Brain pericyte (primary cell): ENCODE results near the gene HOMER2.
"Not testable (repeated sequence)": the region's sequence is repeated elsewhere in the genome, so short reads cannot be mapped to it uniquely, and the experiment has no call there.

Source experiments
- DNase-seq: peaks from one replicate; pipeline ENCODE4 v3.0.0-alpha.2; 2012; ENCODE audit warnings: low read depth, low spot score

HOMER2 gene

DNA sequence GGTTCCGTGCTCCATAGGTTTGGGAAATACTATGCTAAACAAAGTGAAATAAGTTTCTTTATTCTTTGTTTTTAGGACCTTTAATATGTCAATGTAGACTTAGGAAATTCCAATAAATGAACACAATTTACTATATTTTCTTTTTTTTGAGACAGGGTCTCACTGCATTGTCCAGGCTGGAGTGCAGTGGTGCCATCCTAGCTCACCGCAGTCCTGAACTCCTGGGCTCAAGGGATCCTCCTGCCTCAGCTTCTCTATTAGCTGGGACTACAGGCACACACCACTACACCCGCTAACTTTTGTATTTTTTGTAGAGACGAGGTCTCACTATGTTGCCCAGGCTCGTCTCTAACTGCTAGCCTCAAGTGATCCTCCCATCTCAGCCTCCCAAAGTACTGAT, 12.4 kb upstream of the HOMER2 start:
- DNase-seq, result no peak

GRCh38 chr15:82963471-82964341, 11.2 kb upstream of the HOMER2 start:
- DNase-seq, result no peak

DNA sequence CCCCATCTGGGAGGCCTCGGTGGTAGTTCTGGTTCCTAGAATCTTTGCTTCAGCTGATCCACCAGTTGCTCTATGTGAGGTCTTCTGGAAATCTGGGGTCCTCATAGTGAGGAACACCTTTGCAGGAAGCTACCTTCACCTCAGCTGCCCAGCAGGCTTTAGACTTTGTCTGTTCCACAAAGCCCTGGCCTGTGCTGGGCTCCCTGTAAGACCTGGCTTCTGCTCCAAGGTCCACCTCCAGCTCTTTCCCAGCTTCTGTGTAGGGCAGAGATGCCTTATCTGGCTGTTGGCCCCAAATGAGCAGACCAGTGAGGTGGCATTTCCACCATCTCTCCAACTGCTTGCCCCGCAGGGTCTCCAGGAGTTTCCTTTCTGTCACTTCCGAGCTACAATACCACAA, 8.2 kb upstream of the HOMER2 start:
- no peak for DNase-seq

DNA sequence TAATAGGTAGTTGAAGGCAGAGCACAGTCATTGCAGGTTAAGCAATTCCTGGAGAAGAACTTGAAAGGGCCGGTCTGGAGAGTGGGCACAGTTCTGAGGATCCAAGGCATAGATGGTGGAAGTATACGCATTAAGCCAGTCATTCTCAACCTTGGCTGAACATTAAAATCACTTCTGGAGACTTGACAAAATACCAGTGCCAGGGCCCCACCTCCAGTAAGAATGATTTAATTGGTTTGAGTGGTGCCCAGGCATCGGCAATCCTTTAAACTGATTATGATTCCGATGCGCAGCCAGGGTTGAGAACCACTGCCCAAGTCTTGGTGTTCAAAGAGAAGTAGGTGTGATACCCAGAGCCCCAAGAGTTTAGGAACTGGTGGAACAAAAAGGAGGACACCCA, 6.9 kb upstream of the HOMER2 start:
- DNase-seq, result no peak

DNA sequence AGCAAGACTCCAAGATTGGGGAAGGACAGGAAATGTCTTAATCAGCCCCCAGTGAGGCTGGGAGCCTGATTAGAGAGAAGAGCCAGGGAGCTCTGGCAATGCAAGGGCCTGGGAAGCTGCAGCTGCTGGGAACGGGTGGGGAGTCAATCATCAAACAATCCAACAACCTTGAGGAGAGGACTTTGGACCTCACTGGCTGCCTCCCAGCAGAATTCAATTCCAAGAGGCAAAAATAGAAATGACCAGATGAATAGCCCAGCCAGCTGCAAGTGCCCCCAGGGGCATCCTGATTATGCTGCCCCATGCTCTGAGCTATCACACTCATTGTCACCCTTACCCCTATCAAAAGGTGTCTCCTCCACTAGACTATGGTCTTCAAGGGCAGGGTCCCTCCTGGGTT, 6.1 kb upstream of the HOMER2 start:
- DNase-seq, result no peak

DNA sequence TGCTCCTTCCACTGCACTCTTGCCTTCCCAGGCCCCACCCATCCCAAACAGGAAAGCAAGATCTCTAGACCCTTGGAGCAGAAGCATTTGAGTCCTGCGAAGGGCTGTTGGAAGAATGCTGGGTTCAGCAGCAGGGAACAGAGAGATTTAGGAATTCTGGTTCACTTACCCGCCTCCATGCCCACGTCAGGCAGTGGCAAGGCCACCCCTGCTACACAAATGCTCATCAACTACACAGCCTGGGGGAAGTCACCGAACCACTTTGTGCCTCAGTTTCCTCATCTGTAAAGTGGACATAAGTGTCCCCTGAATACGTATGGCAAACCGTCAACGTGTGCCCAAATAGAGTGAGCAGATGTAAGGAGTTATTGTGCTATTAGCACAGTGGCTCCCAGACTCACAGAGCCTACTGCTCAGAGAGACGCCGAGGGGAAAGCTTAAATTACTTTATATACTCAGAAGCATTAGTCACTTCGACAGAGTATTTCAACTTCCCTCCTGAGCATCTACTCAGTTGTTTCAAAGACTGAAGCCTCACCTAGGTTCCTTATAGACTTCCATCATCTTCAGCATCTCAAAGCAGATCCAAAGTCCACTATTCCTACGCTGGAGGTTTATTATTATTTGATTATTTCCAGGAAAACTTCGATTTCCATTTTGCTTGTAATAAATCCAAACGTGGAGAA, 905 bp downstream of the HOMER2 start:
- no peak for DNase-seq

DNA sequence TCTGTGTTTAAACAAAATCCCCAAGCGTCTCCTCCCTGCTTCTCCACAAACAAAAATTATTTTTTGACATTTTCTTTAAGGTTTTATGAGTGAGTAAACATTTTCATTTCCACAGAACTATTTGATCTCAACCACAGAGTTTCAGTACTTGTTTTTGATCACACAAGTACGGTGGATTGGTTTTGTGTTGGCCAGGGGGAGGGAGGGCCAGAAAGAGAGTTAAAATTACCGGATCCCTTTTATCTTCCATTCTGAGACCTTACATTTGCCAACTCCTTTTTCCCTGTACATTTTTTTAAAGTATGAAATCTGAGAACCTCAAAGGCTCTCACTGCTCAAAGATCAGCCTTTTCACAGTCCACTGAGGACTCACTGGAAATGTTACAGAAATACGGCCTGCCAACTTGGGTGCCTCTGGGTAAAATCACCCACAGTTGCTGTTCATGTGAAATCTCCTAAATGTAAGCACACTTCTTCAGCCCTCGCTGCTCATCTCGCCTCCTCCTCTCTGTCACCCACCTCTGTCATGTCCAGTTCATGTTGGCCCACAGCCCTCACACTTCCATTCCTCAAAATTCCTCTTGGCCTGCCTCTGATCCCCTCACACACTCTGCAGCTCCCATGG, 1.7 kb downstream of the HOMER2 start:
- DNase-seq, result no peak

GRCh38 chr15:82950295-82950694, 2.2 kb downstream of the HOMER2 start:
- DNase-seq, result no peak

DNA sequence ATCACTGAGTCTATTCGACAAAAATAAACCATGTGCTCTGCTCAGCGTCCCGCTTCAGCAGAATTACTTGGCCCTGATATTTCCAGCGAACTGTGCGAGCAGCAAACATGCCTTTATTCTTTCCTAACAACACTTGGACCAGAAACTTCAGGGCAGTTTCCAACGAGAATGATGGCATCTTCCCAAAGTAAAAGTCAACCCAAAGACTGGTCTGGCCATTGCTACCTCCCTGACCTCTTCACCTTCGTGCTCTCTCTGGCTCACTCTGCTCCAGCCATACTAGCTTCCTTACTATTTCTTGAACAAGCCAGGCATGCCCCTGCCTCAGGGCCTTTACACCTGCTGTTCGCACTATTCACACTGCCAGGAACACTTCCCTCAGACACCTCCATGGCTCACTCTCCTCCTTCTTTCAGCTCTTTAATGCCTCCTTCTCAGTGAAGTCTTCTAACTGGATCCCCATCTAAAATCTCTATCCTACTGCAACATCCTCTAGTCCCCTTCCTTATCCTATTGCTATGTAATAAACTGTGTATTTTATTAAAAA, 6.3 kb downstream of the HOMER2 start:
- DNase-seq, result no peak

- DNase-seq, result no peak
Measured at GRCh38 chr15:82945326-82945725, 7.2 kb downstream of the HOMER2 start.

- DNase-seq, result no peak
Measured at GRCh38 chr15:82944821-82945220, 7.7 kb downstream of the HOMER2 start.

- DNase-seq, result no peak
Measured at GRCh38 chr15:82944056-82944455, 8.5 kb downstream of the HOMER2 start.

DNA sequence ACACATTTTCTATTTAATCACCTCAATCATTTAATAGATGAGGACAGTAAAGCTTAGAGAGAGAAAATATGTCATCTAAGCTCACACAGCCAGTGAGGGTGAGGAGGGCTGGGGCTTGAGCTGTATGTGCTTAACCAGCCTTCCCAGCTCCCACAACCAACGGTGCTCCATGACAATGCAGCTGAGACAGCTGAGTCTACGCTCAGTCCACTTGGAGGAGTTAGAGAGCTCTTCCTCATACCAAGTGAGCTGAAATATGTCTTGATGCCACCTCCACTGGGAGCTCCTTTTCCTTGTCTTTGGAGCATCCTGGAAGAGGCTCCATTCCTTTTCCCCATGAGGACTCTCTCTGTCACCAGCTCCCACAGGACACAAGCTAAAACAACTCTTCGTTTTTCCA, 9.3 kb downstream of the HOMER2 start:
- DNase-seq, result no peak

- no peak for DNase-seq
Measured at GRCh38 chr15:82942691-82943090, 9.8 kb downstream of the HOMER2 start.

DNA sequence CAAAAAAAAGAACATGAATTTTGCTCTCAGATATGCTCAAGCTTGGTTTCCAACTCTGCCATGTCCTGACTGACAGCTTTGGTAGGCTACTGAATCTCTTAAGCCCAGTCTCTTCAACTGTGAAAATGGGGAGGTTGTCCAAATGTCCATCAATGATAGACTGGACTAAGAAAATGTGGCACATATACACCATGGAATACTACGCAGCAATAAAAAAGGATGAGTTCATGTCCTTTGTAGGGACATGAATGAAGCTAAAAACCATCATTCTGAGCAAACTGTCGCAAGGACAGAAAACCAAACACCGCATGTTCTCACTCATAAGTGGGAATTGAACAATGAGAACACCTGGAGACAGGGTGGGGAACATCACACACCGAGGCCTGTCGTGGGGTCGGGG, 12.8 kb downstream of the HOMER2 start:
- DNase-seq, result not testable (repeated sequence)

DNA sequence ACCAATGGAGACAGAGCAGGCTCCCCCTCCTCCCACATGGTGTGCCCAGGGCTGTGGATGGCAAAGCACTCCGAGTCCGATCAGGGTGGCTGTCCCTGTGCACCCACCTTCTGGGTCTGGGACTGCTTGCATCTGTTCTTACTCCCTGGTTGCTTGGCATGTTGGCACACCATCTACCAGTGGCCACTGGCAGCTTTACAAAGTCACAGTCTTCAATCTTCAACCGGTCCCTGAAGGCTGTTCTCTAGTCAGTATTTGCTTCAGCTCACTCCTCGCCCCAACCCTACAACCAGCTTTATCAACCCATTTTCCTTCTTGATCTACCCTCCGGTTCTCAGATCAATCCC, 14.8 kb downstream of the HOMER2 start:
- DNase-seq, result no peak

DNA sequence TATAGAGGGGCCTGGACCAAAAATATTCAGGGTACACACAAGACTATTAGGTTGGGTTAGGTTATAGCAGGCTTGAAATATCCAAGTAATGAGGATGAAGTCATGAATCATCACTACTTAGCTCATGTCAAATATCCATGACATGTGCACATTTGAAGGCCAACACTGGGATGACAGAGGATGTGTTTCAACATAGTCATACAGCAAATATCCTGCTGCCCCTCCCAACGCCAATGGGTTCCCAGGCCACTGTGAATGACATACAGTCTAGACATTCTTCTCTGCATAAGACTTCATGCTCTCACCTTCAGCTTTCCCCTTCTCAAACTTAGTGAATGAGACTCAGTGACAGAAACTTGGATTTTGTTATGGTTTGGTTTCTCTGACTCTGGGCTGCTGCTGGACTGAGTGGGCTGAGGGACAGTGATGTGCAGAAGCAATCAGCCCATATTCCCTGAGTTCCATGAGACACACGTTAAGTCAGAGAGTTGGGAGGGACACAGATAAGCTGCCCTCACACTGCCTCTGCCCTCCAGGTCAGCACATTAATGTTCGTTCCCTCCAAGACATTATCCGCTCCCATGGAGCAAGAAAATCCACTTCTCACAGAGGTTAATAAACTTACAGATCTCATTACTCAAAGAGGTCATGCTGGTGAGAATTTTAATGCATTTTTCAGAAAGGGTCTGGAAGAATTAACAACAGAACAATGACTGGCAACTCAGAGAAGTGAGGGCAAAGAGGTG, 15.4 kb downstream of the HOMER2 start:
- no peak for DNase-seq

DNA sequence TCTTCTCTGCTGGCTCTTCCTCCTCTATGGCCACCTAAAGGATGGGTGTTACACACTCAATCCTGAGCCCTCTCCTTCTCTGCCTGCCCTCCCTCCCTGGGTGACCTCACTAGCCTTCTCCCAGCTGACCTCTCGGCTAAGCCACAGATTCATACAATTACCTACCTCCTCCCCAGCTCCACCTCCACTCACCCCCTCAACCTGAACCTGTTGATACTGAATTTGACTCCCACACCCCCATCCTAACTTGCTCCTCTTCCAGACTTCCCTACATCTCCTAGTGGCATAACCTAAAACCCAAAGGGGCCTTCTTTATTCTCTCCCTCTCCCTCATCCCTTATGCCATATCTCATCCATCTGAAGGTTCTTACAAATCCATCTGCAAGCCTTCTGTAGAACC, 17.1 kb downstream of the HOMER2 start:
- DNase-seq, result no peak

GRCh38 chr15:82934100-82934880, 18.2 kb downstream of the HOMER2 start:
- DNase-seq, result no peak

- DNase-seq, result no peak
Measured at GRCh38 chr15:82933576-82933975, 18.9 kb downstream of the HOMER2 start.

GRCh38 chr15:82931221-82931620, 21.3 kb downstream of the HOMER2 start:
- DNase-seq, result no peak
